ENCODE data around the gene YBX2. TPM values are rescaled to one million over a fixed set of nuclear protein-coding genes. Genes with fewer than 3 reads are reported as not detected.
"Not testable (repeated sequence)": the region's sequence is repeated elsewhere in the genome, so short reads cannot be mapped to it uniquely, and the experiment has no call there.

Gene YBX2
- total and polyA plus RNA-seq, 2 donors (not counting 3 experiments of a cell fraction or from before 2014, with no cell fraction given), result 0.15 to 0.31 TPM

GRCh38 chr17:7336240-7337175, 42.1 kb upstream of the YBX2 start, which contains the start of gene ACAP1:
Gene ACAP1 (plus strand): TSS chr17:7336529. CDS start chr17:7336735, 206 bp downstream.
- dilution Hi-C loops (cut with MboI; ENCODE audit: extremely low pct_ligation_motif_present, low sequenced_read_pairs), result no loop called here

GRCh38 chr17:7335765-7336164, 41.3 kb upstream of the YBX2 start:
- H3K36me3 ChIP-seq (ENCODE audit: control insufficient read depth in 2 of 2, extremely low read depth in 1 of 2, insufficient read depth in 2 of 2, low read length in 2 of 2); H4K20me1 ChIP-seq (replicated peaks; ENCODE audit: control insufficient read depth, extremely low read depth, insufficient read depth, low read length); H3K79me2 ChIP-seq (ENCODE audit: control insufficient read depth, insufficient read depth, low read length); H3K27ac ChIP-seq (ENCODE audit: insufficient read depth, low read depth, low read length); H3K4me1 ChIP-seq (ENCODE audit: control insufficient read depth, extremely low read depth, insufficient read depth, low read length); H3K9me3 ChIP-seq (replicated peaks; ENCODE audit: control insufficient read depth, insufficient read depth, low read length); dilution Hi-C loops (cut with MboI; ENCODE audit: extremely low pct_ligation_motif_present, low sequenced_read_pairs); H3K4me2 ChIP-seq (ENCODE audit: insufficient read depth, low read length); DNase-seq (ENCODE audit: low read depth, low spot score); H3K9ac ChIP-seq (replicated peaks; ENCODE audit: extremely low read depth, insufficient read depth, low read length); H3K4me3 ChIP-seq (replicated peaks in 1 of 3; ENCODE audit: insufficient read depth in 1 of 3, low read depth in 1 of 3, low read length in 3 of 3); FAIRE-seq; H3K9me1 ChIP-seq (replicated peaks; ENCODE audit: control insufficient read depth, extremely low read depth, insufficient read depth, low read length); BruUV-seq (replicated peaks); H2AFZ ChIP-seq (ENCODE audit: low read depth, low read length); H3K27me3 ChIP-seq (ENCODE audit: control insufficient read depth in 2 of 2, insufficient read depth in 2 of 2, low read length in 2 of 2); intact Hi-C loops (cut with micrococcal nuclease); POLR2A ChIA-PET: not testable (repeated sequence)
- CTCF ChIA-PET, result interaction anchor here (1.1 to 1.5 kb wide), 2 partner anchors 10 to 39 kb away, joined by 4 to 5 read pairs; no protein-coding TSS in a partner anchor

More at GRCh38 chr17:7336240-7337175, 42.1 kb upstream of the YBX2 start, which contains the start of gene ACAP1:
- H3K9ac ChIP-seq (replicated peaks; ENCODE audit: extremely low read depth, insufficient read depth, low read length), result no peak within 1 kb of the TSS
- H3K9me1 ChIP-seq (replicated peaks; ENCODE audit: control insufficient read depth, extremely low read depth, insufficient read depth, low read length), result no peaks in the 10 kb centered on the region
- TF ChIP-seq JUN (IDR thresholded peaks at IDR 0.05; ENCODE audit: borderline replicate concordance, insufficient read depth, insufficient read length, low read depth) (no peak), MAX (IDR thresholded peaks at IDR 0.05; ENCODE audit: insufficient read depth, insufficient read length) (no peak), EZH2 (IDR thresholded peaks at IDR 0.05; ENCODE audit: borderline replicate concordance, low read depth, low read length, severe bottlenecking) (no peak), CTCF (IDR thresholded peaks at IDR 0.05; ENCODE audit: extremely low read depth in 1 of 2, insufficient read depth in 1 of 2, low read depth in 1 of 2, low read length in 2 of 2) (no peak), POLR2AphosphoS5 (IDR thresholded peaks at IDR 0.05; ENCODE audit: insufficient read depth, low read depth, low read length) (no peak), FOS (IDR thresholded peaks at IDR 0.05; ENCODE audit: borderline replicate concordance, insufficient read depth, low read length) (no peak), POLR2A (IDR thresholded peaks at IDR 0.05; ENCODE audit: low read depth, low read length) (no peak)
- H3K79me2 ChIP-seq (ENCODE audit: control insufficient read depth, insufficient read depth, low read length), result no peaks in the 10 kb centered on the region
- ChIA-PET CTCF (interaction anchor here (0.7 to 2.0 kb wide), 9 partner anchors 9 to 291 kb away, joined by 3 to 8 read pairs (median 4); partner anchors contain the start of gene PHF23), POLR2A (interaction anchor here (0.7 kb wide), 1 partner anchor 38 kb away, joined by 3 read pairs; no protein-coding TSS in a partner anchor)
- no peak within 1 kb of the TSS for H3K4me2 ChIP-seq (ENCODE audit: insufficient read depth, low read length)
- H3K27ac ChIP-seq (ENCODE audit: insufficient read depth, low read depth, low read length), result no peak within 1 kb of the TSS
- no peak within 1 kb of the TSS for H2AFZ ChIP-seq (ENCODE audit: low read depth, low read length)
- H3K4me1 ChIP-seq (ENCODE audit: control insufficient read depth, extremely low read depth, insufficient read depth, low read length), result no peaks in the 10 kb centered on the region
- intact Hi-C loops (cut with micrococcal nuclease), result no loop called here
- no peak within 1 kb of the TSS for H3K4me3 ChIP-seq (replicated peaks in 1 of 3; ENCODE audit: insufficient read depth in 1 of 3, low read depth in 1 of 3, low read length in 3 of 3)
- peaks cover 0 to 2% of the 10 kb centered on the region in 2 experiments for H3K27me3 ChIP-seq (ENCODE audit: control insufficient read depth in 2 of 2, insufficient read depth in 2 of 2, low read length in 2 of 2)
- no peaks in the 10 kb centered on the region for H3K9me3 ChIP-seq (replicated peaks; ENCODE audit: control insufficient read depth, insufficient read depth, low read length)
- FAIRE-seq, result no peak
- BruUV-seq (replicated peaks), result no TSS peak
- no peaks in the 10 kb centered on the region for H4K20me1 ChIP-seq (replicated peaks; ENCODE audit: control insufficient read depth, extremely low read depth, insufficient read depth, low read length)
- H3K36me3 ChIP-seq (ENCODE audit: control insufficient read depth in 2 of 2, extremely low read depth in 1 of 2, insufficient read depth in 2 of 2, low read length in 2 of 2), result no peaks in the 10 kb centered on the region
- DNase-seq (ENCODE audit: low read depth, low spot score), result no peak

Data from endothelial cell of umbilical vein (primary cell).